Skin of body (tissue), 2 donors: ENCODE measurements around the gene OAF. TPM values are rescaled to one million over a fixed set of nuclear protein-coding genes. Genes with fewer than 3 reads are reported as not detected.
"Not testable (repeated sequence)": the region's sequence is repeated elsewhere in the genome, so short reads cannot be mapped to it uniquely, and the experiment has no call there.

ENCODE experiments used
- DNase-seq: peaks from one replicate; lab custom pipeline; 2025; lab: John Stamatoyannopoulos, UW
- total RNA-seq: library from RNA; depleted of rRNA; stranded (reverse); fragments of >200 nt; gene quantifications from one replicate; pipeline ENCODE4 v1.2.3, GENCODE V29; 2014

OAF gene
- total RNA-seq, 1 donor from 2014 or later, result 19.0 TPM

- no peak for DNase-seq
Measured at GRCh38 chr11:120270386-120270785, 59.6 kb downstream of the OAF start.

GRCh38 chr11:120271672-120272071 is 60.8 kb downstream of the OAF start:
- no peak for DNase-seq

GRCh38 chr11:120272303-120272702 is 61.5 kb downstream of the OAF start:
- no peak for DNase-seq

- no peak for DNase-seq
Measured at GRCh38 chr11:120273432-120273831, 62.6 kb downstream of the OAF start.

- DNase-seq, result not testable (repeated sequence)
Measured at GRCh38 chr11:120273956-120274355, 63.1 kb downstream of the OAF start.

- no peak for DNase-seq
Measured at GRCh38 chr11:120279502-120279901, 68.7 kb downstream of the OAF start.

Other genes starting within 250 kb of the OAF start
- gene TRIM29, start 72.9 kb upstream of the OAF start, total RNA-seq, result 206 TPM
- 18.7 TPM for gene POU2F3, start 29.1 kb downstream of the OAF start, total RNA-seq
- 6.7 TPM for gene TLCD5, start 114.3 kb downstream of the OAF start, total RNA-seq
- 129 TPM for gene ARHGEF12, start 125.4 kb downstream of the OAF start, total RNA-seq